Keratinocyte (primary cell): ENCODE measurements around the gene KCTD2. TPM values are rescaled to one million over a fixed set of nuclear protein-coding genes. Genes with fewer than 3 reads are reported as not detected.

Experiments
- DNase-seq: peaks from one replicate; pipeline ENCODE4 v3.0.0-alpha.2; 2011; ENCODE audit warnings: low read depth, missing footprints, low spot score
- FAIRE-seq: peaks from 2 replicates; lab custom pipeline; 2011; peaks lifted over from hg19 to GRCh38; lab: Jason Lieb, UNC
- H2AFZ ChIP-seq: 2 replicates; pipeline ENCODE4 v1.6.0; 2012; ENCODE audit warnings: low read length, control low read depth, inconsistent platforms; ENCODE audit not compliant: control insufficient read depth
- H3K27ac ChIP-seq: 2 replicates; pipeline ENCODE4 v1.5.1; 2011; ENCODE audit warnings: low read length; ENCODE audit not compliant: control insufficient read depth, insufficient read depth
- H3K27me3 ChIP-seq: 3 replicates; pipeline ENCODE4 v1.6.0; 2011; ENCODE audit warnings: low read length; ENCODE audit not compliant: control insufficient read depth, insufficient read depth; ENCODE audit errors: extremely low read depth
- H3K36me3 ChIP-seq, 2 experiments: 2 replicates in 1 of 2; 3 replicates in 1 of 2; pipeline ENCODE4 v1.5.1; 2011; ENCODE audit warnings: low read length in 2 of 2, mild to moderate bottlenecking in 1 of 2; ENCODE audit not compliant: control insufficient read depth in 2 of 2, insufficient read depth in 2 of 2; ENCODE audit errors: extremely low read depth in 1 of 2
- H3K4me1 ChIP-seq: 3 replicates; pipeline ENCODE4 v1.5.1; 2011; ENCODE audit warnings: low read length; ENCODE audit not compliant: control insufficient read depth, insufficient read depth; ENCODE audit errors: extremely low read depth
- H3K4me2 ChIP-seq: 3 replicates; pipeline ENCODE4 v1.6.0; 2011; ENCODE audit warnings: low read depth, low read length; ENCODE audit not compliant: control insufficient read depth, insufficient read depth; ENCODE audit errors: extremely low read depth
- H3K4me3 ChIP-seq, 3 experiments: fragments of 200-600 bp in 1 of 3; sonication (generic) in 1 of 3; 2 replicates in 2 of 3; 3 replicates in 1 of 3; pipeline ENCODE4 v1.5.1; 2011 to 2016; ENCODE audit warnings: low read length in 3 of 3, mild to moderate bottlenecking in 3 of 3, control low read depth in 2 of 3, inconsistent platforms in 1 of 3, low read depth in 1 of 3, mixed read lengths in 1 of 3, mixed run types in 1 of 3, moderate library complexity in 1 of 3; ENCODE audit not compliant: control insufficient read depth in 2 of 3, insufficient read depth in 2 of 3; ENCODE audit errors: extremely low read depth in 1 of 3
- H3K79me2 ChIP-seq: 2 replicates; pipeline ENCODE4 v1.6.0; 2012; ENCODE audit warnings: low read length; ENCODE audit not compliant: control insufficient read depth, insufficient read depth
- H3K9ac ChIP-seq: 3 replicates; pipeline ENCODE4 v1.6.0; 2011; ENCODE audit warnings: low read length; ENCODE audit not compliant: control insufficient read depth, insufficient read depth; ENCODE audit errors: extremely low read depth
- H3K9me1 ChIP-seq: 3 replicates; pipeline ENCODE4 v1.6.0; 2011; ENCODE audit warnings: low read length; ENCODE audit not compliant: control insufficient read depth, insufficient read depth; ENCODE audit errors: extremely low read depth
- H3K9me3 ChIP-seq: 2 replicates; pipeline ENCODE4 v1.5.1; 2012; ENCODE audit warnings: low read depth, low read length; ENCODE audit not compliant: control insufficient read depth
- H4K20me1 ChIP-seq: 3 replicates; pipeline ENCODE4 v1.6.0; 2011; ENCODE audit warnings: low read length; ENCODE audit not compliant: control insufficient read depth, insufficient read depth; ENCODE audit errors: extremely low read depth
- EZH2 ChIP-seq: IDR thresholded peaks from one replicate; pipeline ENCODE4 v1.6.1; 2012; ENCODE audit warnings: inconsistent platforms, mild to moderate bottlenecking, low read length, moderate library complexity
- dilution Hi-C: fragments of 300-500 bp; cut with MboI; formaldehyde crosslinking; loops from one replicate; pipeline ENCODE4 v1.7.0; 2020; ENCODE audit warnings: low sequenced_read_pairs; ENCODE audit not compliant: extremely low pct_ligation_motif_present
- polyA plus RNA-seq, 5 experiments: library from polyadenylated mRNA; depleted of rRNA in 3 of 5; stranded (reverse) in 3 of 5; stranded (forward) in 1 of 5; unstranded in 1 of 5; fragments of >200 nt; gene quantifications; 1 replicate in 1 of 5; 2 replicates in 3 of 5; 3 replicates in 1 of 5; pipeline versions ENCODE4 v1.2.1 to v1.2.3, GENCODE V29; 2011 to 2012; ENCODE audit warnings: missing spikeins in 2 of 5, low read depth in 1 of 5, low replicate concordance in 1 of 5
- TF ChIP-seq, protein P1 (sequence below), 3 experiments: IDR thresholded peaks in 1 of 3; conservative IDR thresholded peaks in 1 of 3; optimal IDR thresholded peaks in 1 of 3; 2 replicates in 2 of 3; 3 replicates in 1 of 3; pipeline versions ENCODE3 to v1.5.1; 2011; ENCODE audit warnings: low read length in 3 of 3, mild to moderate bottlenecking in 3 of 3, moderate library complexity in 2 of 3, control low read depth in 1 of 3, inconsistent platforms in 1 of 3; ENCODE audit not compliant: insufficient read depth in 2 of 3; ENCODE audit errors: extremely low read depth in 1 of 3

The KCTD2 gene
- polyA plus RNA-seq, 1 donor (not counting 4 experiments of a cell fraction or from before 2014, with no cell fraction given) = 20.7 TPM

DNA sequence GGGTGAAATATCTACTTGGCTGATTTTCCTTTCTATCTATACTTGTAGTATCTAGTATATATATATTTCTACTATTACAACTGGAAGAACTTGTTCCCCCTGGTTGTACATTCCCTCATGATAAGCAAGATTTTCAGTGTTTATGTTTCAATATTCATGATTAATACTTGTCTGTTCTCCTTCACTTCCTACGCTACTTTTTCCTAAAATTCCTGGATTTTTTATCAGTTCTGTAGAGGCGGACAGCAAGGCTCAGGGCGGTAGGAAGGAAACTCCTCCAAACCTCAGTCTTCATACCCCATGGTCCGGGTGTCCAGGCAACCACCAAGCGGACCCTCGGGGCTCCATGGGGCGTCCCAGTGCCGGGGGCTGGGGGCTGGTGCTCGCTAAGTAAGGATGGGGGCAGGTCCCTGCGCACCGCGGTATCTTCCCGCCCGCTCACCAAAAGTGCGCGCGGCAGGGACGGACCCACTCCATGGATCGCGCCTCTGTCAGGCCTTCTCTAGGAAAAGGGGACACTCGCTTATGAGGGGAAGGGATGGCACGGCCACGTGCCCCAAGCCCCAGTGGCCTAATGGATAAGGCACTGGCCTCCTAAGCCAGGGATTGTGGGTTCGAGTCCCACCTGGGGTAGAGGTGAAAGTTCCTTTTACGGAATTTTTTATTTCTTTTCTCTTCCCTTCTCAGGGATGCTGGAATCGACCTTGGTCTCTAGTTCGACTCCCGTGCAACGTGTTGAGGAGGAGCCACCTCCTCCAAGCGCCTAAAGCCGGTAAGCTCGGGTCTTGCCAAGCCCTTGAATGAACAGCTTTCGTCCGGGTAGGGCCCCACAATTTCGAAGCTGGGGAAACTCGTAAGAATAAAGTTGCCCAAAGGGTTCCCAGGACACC is 13.4 kb upstream of the KCTD2 start:
- Histone ChIP-seq H3K9me3 (no peaks in the 10 kb centered on the region), H3K4me2 (peak overlapping the region; percentile 89), H3K36me3 (peaks cover 0 to 3% of the 10 kb centered on the region in 2 experiments), H3K4me3 (peak overlapping the region; percentile 53 to 90 (median 71)), H3K4me1 (peaks cover 34% of the 10 kb centered on the region), H3K9ac (peak overlapping the region; percentile 97), H3K9me1 (no peaks in the 10 kb centered on the region), H3K79me2 (no peaks in the 10 kb centered on the region), H3K27ac (peak overlapping the region; percentile 94), H4K20me1 (no peaks in the 10 kb centered on the region), H2AFZ (peak overlapping the region; percentile 66), H3K27me3 (no peaks in the 10 kb centered on the region)
- TF ChIP-seq, protein P1, sequence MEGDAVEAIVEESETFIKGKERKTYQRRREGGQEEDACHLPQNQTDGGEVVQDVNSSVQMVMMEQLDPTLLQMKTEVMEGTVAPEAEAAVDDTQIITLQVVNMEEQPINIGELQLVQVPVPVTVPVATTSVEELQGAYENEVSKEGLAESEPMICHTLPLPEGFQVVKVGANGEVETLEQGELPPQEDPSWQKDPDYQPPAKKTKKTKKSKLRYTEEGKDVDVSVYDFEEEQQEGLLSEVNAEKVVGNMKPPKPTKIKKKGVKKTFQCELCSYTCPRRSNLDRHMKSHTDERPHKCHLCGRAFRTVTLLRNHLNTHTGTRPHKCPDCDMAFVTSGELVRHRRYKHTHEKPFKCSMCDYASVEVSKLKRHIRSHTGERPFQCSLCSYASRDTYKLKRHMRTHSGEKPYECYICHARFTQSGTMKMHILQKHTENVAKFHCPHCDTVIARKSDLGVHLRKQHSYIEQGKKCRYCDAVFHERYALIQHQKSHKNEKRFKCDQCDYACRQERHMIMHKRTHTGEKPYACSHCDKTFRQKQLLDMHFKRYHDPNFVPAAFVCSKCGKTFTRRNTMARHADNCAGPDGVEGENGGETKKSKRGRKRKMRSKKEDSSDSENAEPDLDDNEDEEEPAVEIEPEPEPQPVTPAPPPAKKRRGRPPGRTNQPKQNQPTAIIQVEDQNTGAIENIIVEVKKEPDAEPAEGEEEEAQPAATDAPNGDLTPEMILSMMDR (optimal IDR thresholded peaks at IDR 0.05 in 1 of 3, IDR thresholded peaks at IDR 0.05 in 1 of 3, conservative IDR thresholded peaks at IDR 0.05 in 1 of 3; ENCODE audit: extremely low read depth in 1 of 3, insufficient read depth in 2 of 3, low read length in 3 of 3) = no peak
- no peak for TF ChIP-seq EZH2
- DNase-seq = no peak
- dilution Hi-C loops = no loop called here
- FAIRE-seq = peak; percentile 44

DNA sequence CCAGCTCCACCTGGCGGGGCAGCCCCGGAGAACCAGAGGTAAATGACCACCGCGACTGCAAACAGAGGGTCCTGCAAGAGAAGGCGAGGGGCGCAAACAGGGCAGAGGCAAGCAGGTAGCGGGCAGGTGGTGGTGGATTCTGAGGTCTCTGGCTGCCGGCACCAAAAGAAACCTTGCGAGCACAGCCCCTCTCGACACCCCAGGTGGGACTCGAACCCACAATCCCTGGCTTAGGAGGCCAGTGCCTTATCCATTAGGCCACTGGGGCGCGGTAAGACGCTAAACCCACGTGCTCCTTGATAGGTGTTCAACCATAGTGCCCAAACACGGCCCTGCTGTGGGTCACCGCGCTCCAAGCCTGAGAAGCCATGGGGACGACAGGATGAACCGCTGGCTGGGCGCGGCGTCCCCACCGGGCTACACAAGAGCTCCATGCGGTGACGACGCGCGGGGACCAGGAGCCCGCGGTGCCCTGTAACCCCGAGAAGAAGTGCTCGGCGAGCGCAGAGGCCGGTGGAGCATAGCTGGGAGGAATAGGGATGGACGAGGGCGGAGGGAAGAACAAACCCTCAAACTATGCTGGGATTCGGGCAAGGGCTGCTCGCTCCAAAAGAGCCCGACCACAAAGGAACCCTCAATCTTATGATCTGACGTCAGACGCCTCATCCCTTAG is 12.7 kb upstream of the KCTD2 start:
- Histone ChIP-seq H3K36me3 (peaks cover 6 to 7% of the 10 kb centered on the region in 2 experiments), H2AFZ (peak overlapping the region; percentile 93), H3K4me1 (peaks cover 34% of the 10 kb centered on the region), H3K79me2 (no peaks in the 10 kb centered on the region), H3K27ac (peak overlapping the region; percentile 94), H3K4me2 (peak overlapping the region; percentile 80), H3K4me3 (peak overlapping the region; percentile 53 to 90 (median 81)), H3K9me1 (no peaks in the 10 kb centered on the region), H4K20me1 (no peaks in the 10 kb centered on the region), H3K9ac (peak overlapping the region; percentile 97), H3K27me3 (no peaks in the 10 kb centered on the region), H3K9me3 (no peaks in the 10 kb centered on the region)
- TF ChIP-seq, protein P1 (optimal IDR thresholded peaks at IDR 0.05 in 1 of 3, IDR thresholded peaks at IDR 0.05 in 1 of 3, conservative IDR thresholded peaks at IDR 0.05 in 1 of 3; ENCODE audit: extremely low read depth in 1 of 3, insufficient read depth in 2 of 3, low read length in 3 of 3) = no peak
- TF ChIP-seq EZH2 = no peak
- DNase-seq (no peak), FAIRE-seq (no peak)
- dilution Hi-C loops = no loop called here
